Measurements from ENCODE around the gene FHOD3.

Gene FHOD3

DNA sequence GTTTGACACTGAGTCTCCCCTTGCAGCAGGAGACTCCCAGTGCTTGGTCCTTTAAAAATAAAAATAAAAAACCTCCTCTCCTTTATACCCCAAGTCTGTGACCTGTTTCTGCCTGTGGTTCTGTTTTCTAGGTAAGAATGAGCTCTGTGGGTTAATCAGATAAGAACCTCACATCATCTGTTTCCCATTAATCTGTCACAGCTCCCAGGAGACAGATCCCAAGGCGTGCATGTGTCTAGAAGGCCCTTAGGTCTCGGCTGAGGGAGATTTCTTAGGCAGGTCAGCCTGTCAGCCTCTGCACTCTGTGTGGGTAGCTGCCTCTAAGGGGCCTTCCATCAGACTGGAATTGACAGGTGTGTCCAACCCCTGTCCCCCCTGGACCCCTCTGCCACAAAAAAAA is 80.7 kb downstream of the FHOD3 start:
- no peak for TF ChIP-seq CTCF (IDR thresholded peaks at IDR 0.05; ENCODE audit: borderline replicate concordance, insufficient read depth, low read depth, low read length)
- H3K4me3 ChIP-seq (ENCODE audit: low read depth, low read length), result no peak overlapping the region

DNA sequence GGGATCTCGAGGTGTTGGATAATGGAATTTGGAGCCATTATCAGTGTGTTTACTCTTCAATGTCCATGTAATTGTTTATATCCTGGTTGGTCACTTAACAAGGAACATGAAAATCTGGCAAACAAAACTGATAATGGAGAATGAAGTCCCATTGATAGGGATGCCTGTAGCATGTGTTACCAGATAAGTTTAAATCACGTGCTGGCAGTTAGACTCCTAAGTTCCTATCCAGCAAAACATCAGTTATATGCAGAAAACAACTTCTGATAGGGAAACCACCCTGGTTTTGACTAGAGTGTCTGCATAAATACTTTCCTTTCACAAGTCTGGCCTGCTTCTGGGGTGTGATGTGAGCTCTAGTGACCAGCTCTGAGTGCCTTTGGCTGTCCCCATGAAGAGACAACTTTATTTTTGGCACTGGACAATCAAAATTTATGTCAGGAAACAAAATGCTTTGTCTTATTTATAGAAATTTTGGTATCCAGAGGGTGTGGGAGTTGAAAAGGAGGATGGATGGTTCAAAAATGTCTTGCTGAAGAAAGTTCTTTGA is 82.0 kb downstream of the FHOD3 start:
- TF ChIP-seq CTCF (IDR thresholded peaks at IDR 0.05; ENCODE audit: borderline replicate concordance, insufficient read depth, low read depth, low read length), result no peak
- H3K4me3 ChIP-seq (ENCODE audit: low read depth, low read length), result no peak overlapping the region

- H3K4me3 ChIP-seq (ENCODE audit: low read depth, low read length), result no peak overlapping the region
- no peak for TF ChIP-seq CTCF (IDR thresholded peaks at IDR 0.05; ENCODE audit: borderline replicate concordance, insufficient read depth, low read depth, low read length)
These were observed 82.8 kb downstream of the FHOD3 start for GRCh38 chr18:36380173-36380827.

DNA sequence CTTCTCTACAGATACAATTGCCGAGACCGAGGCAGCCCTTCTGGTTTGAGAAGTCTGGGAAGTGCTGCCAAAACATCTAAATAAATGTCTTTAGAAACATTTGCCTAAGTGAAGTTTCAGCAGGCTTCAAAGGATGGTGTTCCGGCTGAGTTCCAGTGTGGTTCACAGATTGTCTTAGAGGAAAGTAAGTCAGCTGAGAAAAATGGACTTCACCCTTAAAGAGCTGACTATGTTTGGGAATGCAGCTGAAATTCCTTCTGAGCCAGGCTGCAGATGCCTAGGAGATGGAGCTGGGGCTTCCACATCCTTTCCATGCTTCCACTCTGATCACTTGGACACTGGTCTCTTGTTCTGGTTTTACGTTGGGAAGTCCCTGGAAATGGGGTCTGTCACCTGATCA is 83.6 kb downstream of the FHOD3 start:
- no peak overlapping the region for H3K4me3 ChIP-seq (ENCODE audit: low read depth, low read length)
- no peak for TF ChIP-seq CTCF (IDR thresholded peaks at IDR 0.05; ENCODE audit: borderline replicate concordance, insufficient read depth, low read depth, low read length)

- TF ChIP-seq CTCF (IDR thresholded peaks at IDR 0.05; ENCODE audit: borderline replicate concordance, insufficient read depth, low read depth, low read length), result no peak
- no peak overlapping the region for H3K4me3 ChIP-seq (ENCODE audit: low read depth, low read length)
These were observed 85.3 kb downstream of the FHOD3 start for GRCh38 chr18:36382854-36383253.

- TF ChIP-seq CTCF (IDR thresholded peaks at IDR 0.05; ENCODE audit: borderline replicate concordance, insufficient read depth, low read depth, low read length), result no peak
- no peak overlapping the region for H3K4me3 ChIP-seq (ENCODE audit: low read depth, low read length)
These were observed 88.8 kb downstream of the FHOD3 start for GRCh38 chr18:36386150-36386920.

GRCh38 chr18:36387310-36387709 is 89.8 kb downstream of the FHOD3 start:
- TF ChIP-seq CTCF (IDR thresholded peaks at IDR 0.05; ENCODE audit: borderline replicate concordance, insufficient read depth, low read depth, low read length), result no peak
- H3K4me3 ChIP-seq (ENCODE audit: low read depth, low read length), result no peak overlapping the region

All from GM12875 (cell line).